UCSD-AML1 (cell line): ENCODE measurements around the gene CEBPE.
A peak's percentile ranks its signal among the peaks of the same experiment; 100 is the strongest.
"Not testable (repeated sequence)": the region's sequence is repeated elsewhere in the genome, so short reads cannot be mapped to it uniquely, and the experiment has no call there.

ENCODE experiments used
- DNase-seq: peaks from one replicate; lab custom pipeline; 2025; ENCODE audit not compliant: unreplicated experiment; lab: John Stamatoyannopoulos, UW

Gene CEBPE

DNA sequence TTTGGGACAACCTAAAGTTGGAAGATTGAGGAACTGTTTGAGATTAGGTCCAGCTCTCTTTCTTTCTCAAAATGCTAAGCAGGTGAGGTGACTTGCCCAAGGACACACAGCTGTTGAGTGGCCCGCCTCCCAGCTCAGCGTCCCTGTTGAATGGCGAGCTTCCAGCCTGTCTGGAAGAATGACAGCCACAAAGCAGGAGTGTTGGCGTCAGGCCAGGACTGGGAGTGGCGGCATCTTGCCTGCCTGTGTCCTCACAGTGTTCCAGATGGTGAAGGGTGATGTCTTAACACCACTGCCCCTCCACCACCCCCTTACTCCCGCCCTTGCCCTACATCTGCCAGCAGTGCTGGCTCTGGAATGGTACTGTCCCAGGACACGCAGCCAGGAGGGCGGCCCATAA lies 4.4 kb upstream of the CEBPE start:
- DNase-seq: no peak

DNA sequence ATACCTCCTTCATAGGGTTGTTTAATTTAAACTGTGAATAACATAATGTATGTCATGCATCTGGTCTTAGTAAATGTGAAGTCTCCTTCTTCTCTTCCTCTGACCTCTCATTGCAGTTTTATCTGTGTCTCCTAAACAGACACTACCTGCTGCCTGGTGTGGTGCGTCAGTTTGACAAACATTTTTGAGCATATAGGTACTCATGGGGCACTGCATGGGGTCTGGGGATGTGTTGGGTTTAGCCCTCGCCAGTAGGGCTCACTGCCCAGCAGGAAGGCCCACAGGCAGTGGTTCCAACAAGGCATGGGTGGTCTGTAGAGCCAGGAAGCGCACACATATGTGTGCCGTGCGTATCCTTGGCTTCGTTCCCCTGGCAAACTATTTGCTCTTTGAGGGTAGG lies 3.0 kb upstream of the CEBPE start:
- DNase-seq: no peak

DNA sequence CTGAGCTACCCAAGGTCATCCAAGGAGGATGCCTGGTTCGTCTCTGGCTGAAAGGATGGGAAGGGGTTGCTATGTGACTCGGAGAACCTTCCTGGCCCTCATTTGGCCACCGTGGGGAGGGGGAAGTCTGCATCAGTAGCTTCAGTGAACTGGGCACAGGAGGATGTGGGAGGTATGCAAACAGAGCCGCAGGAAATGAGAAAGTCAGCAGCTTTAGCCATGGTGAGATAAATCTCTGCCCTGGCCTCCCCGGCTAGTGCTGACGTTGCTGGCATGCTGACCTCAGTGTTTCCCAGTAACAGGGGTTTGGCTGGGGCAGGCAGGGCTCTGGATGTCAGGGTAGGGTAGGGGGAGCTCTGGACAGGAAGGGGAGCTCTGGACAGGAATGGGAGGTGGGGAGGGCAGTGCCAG lies 2.3 kb upstream of the CEBPE start:
- peak; percentile 49 for DNase-seq

DNA sequence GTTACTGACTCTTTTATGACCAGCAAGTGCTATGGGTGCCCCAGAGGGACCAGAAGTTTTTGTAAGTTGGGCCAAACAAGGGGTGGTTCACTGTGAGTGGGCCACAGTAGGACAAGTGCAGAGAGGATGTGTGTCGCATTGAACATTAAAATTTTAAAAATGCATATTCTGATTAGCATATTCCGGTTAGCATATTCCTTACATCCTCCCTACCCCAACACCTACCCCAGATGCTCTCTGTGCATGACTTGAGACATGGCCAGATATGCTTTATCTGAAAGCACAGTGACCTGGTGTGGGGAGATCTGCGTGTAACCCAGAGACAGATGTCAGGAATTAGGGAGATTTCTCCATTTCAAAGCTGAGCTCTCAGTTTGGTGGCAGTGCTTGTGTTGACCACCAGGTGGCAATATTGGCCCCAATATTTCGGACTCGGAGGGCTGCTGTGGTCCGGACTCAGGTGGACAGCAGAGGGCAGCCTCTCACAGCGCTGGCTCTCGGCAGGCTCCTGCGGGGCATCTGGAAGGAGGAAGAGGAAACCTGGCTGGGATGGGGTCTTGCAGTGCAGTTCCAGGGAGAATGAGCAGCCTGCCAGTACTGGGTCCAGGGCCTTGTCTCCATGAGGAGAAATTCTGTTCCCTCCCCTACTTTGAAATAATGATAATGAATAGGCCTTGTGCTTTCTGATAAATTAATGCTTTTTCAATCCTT lies 1.6 kb upstream of the CEBPE start:
- DNase-seq: peak; percentile 84

- peak; percentile 74 for DNase-seq
These were observed 590 bp upstream of the CEBPE start for GRCh38 chr14:23119363-23120327.

- DNase-seq: no peak
These were observed 1.6 kb downstream of the CEBPE start for GRCh38 chr14:23117371-23118020.

DNA sequence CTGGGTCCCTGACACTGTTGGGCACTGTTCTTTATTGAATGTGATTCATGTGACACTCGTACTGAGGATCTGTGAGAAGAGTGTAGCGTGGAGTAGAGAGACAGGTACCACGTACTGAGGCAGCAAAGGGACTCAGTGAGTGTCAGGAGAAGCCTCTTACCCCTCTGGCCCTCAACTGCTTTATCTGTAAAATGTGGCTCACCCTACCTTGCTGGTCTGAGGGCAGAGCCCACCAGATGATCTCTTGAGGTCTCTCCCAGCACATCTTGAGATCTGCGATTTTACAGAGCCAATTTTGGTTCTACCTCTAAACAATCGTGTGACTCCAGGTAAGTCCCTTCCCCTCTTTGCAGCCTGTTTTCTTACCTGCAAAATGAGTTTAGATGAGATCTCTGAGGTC lies 3.1 kb downstream of the CEBPE start:
- no peak for DNase-seq

DNA sequence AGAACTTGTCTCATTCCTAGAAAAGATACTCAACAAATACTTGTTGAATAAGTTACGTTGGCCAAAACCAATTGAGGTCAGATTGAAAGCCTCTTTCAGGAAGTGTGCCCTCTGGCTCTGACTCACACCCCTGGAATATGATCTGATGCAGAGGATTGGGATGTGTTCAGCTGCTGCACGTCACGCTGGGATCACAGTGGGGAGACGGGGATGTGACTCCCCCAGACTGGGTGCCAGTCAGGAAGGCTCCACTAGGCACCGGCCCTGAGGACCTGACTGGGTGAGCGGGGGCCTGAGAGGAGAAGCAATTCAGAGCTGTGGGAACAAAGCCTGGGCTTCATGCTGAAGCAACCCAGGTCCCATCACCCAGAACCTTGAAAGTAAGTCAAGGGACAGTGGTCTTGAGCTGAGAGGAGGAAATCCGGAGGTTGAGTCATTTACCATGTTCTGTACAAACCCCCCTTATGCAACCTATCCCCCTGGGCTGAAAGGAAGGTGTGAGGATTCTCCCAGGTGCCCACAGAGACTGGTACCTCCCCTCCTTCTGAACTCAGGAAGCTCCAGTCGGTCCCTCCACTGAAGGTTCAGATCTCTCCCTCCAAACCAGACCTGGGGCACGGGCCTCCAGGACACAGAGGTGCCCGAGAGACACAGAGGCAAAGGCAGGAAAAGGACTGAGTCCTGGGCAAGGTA lies 3.9 kb downstream of the CEBPE start:
- DNase-seq: no peak

- DNase-seq: no peak
These were observed 4.4 kb downstream of the CEBPE start for GRCh38 chr14:23114669-23115038.

- DNase-seq: no peak
These were observed 5.0 kb downstream of the CEBPE start for GRCh38 chr14:23114120-23114458.

DNA sequence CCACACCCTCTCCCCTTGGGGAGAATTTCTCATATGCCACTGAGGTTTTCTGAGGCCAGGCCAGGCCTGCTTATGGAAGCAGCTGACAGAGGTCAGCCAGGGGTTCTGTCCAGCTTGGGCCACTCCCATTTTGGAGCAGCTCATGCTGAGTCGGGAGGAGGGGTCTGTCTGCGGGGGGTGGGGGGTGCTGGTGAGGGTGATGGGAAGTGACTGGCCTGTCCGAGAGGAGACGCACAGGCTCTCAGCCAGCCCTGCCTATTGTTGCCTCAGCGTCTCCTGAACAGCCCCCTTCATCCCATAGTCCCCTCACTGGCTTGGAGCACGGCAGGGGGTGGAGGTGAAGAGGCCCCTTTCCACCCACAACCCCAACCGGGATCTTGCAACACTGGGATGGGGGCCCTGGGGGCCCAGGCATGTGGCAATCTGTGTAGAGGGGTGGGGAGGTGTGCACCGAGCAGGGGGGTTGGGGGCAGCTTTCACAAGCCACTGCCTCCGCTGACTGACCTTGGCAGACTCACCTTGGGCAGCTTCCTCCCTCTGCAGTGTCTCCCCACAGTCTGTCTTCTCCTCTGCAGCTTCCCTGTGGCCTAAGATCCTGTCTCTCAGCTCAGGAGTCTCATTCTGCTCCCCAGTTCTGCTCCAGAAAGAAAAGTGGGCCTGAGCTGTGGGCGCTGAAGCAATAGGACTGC lies 5.5 kb downstream of the CEBPE start:
- no peak for DNase-seq

GRCh38 chr14:23112359-23113178 lies 6.5 kb downstream of the CEBPE start:
- no peak for DNase-seq

GRCh38 chr14:23110579-23111365 lies 8.3 kb downstream of the CEBPE start:
- no peak for DNase-seq

GRCh38 chr14:23109769-23110168 lies 9.3 kb downstream of the CEBPE start:
- DNase-seq: no peak

- DNase-seq: not testable (repeated sequence)
These were observed 10.9 kb downstream of the CEBPE start for GRCh38 chr14:23108169-23108568.

- not testable (repeated sequence) for DNase-seq
These were observed 11.4 kb downstream of the CEBPE start for GRCh38 chr14:23107620-23108019.

DNA sequence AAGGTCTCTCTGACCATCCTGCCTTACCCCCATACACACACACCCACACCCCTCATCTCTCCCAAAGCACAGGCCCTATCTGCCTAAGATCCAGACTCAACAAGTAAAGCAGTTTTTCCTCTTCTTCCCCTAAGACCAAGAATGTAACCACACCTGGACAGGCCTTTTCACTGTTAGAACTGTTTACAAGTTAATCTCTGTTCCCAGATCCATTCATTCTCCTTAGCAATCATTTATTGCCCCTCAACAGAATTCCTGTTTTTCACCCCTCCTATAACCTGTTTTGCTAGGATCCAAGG lies 12.4 kb downstream of the CEBPE start:
- DNase-seq: no peak

- no peak for DNase-seq
These were observed 13.7 kb downstream of the CEBPE start for GRCh38 chr14:23105348-23105824.
